Ecto neural progenitor cell (in vitro differentiated cells): ENCODE data around the gene KIAA0513.

Experiments used
- DNase-seq: peaks from one replicate; pipeline ENCODE4 v3.0.0-alpha.2; 2018; ENCODE audit warnings: low spot score

The KIAA0513 gene

DNA sequence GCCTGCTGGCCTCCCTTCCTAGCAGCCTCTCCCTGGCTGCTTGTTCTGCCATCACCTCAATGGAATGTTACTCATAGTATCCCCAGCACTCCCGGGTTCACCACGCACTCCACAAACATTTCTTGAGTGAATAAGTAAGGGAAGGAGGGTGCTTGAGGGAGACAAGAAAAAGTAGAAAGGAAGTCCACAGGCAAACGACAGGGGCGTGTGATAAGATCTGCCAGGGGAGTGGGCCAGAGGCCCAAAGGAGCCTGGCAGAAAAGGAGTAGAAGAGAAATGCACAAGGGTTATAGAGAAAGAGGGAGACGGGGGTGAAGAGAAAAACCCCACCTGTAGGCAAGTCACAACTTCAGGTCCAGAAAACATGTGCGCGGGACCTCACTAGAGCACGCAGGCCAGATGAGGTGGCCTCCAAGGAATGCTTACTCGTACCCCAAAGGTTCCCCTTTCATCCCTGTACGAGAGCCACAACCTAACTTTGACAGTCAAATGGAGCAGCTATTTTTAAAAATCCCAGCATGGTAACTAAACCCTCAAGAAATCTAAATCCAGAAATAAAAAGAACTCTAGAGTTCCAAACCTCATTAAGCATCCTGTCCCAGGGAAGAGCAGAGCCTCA is 22.9 kb upstream of the KIAA0513 start:
- DNase-seq: no peak

DNA sequence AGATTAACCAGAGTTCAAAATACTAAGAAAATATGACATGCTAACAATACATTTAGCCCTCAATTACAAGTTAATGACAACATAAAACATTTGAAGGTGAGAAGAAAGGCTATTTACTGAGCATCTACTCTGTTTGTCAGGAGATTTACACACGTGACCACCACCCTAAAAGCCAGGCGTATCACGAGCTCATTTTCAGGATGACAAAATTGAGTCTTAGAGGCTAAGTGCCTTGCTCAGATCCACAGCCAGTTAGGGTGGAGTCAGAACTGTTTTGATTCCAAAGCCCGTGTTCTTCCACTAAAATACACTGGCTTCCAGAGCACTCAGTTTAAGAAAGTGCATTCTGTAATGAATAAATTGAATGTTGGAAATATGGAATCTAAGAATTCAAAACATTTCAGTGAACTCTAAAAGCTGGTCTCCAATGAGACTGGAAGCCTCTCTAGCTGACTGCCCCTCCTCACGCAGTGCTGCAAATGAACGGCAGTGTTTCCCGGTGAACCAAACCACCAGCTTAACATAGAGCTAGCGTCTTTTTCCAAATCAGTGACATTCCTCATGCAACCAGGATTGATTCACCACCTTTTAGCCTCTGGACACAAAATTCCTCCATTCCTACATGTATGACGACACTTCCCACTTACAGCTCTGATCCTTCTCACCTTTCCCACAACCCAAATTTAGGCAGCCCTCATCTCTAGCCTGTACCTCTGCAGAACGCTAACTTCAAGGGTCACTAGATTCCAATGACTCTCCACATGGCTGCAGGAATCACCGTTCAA is 22.1 kb upstream of the KIAA0513 start:
- DNase-seq: no peak

- no peak for DNase-seq
These were observed 21.0 kb upstream of the KIAA0513 start for GRCh38 chr16:85006639-85007038.

- DNase-seq: no peak
These were observed 19.9 kb upstream of the KIAA0513 start for GRCh38 chr16:85007496-85008214.

GRCh38 chr16:85008271-85008670 is 19.3 kb upstream of the KIAA0513 start:
- DNase-seq: no peak

DNA sequence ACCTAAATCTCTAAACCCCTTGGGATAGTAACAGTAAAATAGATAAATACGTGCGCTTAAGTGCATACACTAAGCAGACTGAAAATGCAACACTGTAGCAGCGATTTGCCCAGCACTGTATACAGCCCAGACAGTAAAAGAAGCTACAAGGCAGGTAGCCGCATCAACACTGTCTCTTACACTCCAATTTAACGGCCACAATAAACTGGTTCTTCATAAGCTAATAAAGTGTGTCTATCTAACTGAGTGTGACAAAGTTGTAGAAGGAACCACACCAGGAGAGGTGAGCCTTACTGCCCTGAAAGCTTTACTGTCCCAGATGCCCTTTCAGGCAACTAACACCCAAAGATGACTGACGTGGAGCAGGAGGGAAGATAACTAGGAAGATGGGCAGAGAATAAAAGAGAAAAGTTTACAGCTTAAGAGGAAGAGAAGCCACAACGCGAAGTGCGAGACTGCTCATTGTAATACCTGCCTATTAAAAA is 17.1 kb upstream of the KIAA0513 start:
- DNase-seq: no peak

DNA sequence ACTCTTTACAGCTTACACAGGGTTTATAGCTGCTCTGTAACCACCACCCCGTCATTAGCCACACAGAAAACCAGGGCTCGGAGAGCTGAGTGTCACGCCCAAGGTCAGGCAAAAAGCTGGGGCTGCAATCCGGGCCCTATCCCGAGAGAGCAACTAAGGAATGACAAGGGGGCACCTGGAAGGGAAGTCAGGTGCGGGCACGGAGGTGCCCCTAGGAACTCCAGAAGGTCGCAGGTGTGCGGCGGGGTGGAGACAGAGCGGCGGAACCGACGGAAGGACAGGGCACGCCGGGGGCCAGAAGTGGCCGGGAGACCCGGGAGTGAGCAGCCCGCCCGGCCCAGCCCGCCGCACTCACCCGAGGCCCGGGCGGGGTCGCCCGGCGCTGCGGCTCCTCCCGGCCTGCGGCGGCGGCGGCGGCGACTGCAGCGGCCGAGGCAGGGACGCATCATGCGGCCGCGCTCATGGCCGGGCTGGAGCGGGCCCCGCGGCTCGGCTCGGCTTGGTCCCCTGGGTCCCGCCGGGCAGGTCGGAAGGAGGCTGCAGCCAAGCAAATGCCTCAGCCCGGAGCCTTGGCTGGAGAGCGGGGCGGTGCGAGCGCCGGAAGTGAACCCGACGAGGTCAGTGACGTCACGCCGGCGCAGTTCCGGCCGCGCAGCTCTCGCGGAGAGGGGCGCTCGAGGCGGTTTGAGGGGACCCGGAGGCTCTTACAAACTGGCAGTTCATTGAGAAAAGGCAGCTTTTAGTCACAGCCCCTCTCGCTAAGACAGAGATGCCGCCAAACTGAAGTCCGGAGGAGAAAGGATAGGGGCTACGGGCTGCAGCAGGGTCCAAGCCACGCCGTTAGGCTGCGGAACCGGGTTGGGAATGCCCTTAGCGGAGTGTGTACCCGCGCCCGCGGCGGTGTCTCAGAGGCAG is 16.4 kb upstream of the KIAA0513 start, which contains the start of gene ZDHHC7:
TSS of gene ZDHHC7 (minus strand) at position 605 of the 915 bp plus-strand sequence. CDS start 20,917 bp downstream, outside the sequence.
- DNase-seq: peak; percentile 92

- DNase-seq: no peak
These were observed 15.7 kb upstream of the KIAA0513 start for GRCh38 chr16:85011846-85012284.

GRCh38 chr16:85014311-85014710 is 13.3 kb upstream of the KIAA0513 start:
- no peak for DNase-seq

DNA sequence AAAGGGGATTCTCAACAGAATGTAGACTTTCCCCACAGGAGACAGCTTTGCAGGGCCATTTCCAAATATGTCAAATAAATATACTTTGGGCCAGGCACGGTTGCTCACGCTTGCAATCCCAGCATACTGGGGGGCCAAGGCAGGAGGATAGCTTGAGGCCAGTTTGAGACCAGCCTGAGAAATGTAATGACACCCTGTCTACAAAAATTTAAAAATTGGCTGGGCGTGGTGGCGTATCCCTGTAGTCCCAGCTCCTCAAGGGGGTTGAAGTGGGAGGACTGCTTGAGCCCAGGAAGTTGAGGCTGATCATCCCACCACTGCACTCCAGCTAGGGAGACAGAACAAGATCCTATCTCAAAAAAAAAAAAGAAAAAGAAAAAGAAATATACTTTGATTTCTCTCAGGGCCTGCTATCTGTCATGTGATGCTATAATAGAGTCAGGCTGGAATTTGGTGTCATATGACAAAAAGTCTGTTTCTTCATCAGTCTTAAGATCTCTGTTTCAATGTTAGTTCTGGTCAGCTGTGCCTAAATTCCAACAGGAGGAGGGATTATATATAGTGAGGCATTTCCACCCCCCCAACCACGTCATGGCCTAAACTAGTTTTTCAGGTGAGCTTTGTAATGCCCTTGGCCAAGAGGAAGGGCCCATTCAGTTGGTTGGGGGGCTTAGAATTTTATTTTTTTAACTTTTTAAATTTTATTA is 12.0 kb upstream of the KIAA0513 start:
- no peak for DNase-seq

- no peak for DNase-seq
These were observed 10.4 kb upstream of the KIAA0513 start for GRCh38 chr16:85017151-85017550.

DNA sequence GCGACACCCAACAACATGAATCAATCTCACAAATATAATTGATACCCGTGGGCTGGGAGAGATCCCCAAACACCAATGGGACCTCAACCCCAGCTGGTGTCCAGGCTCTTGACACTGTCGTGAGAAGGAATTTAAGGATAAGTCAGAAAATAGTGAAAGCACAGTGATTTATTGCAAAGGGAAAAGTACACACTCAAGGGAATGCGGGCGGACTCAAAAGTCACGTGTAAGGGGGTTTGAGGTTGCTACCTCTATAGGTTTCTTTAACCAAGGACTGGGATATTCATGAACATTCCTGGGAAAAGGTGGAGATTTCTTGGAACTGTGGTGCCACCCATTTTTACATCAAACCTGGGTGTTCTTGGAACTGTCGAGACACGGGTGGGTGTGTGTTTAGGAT is 10.0 kb upstream of the KIAA0513 start:
- no peak for DNase-seq

- DNase-seq: no peak
These were observed 8.9 kb upstream of the KIAA0513 start for GRCh38 chr16:85018529-85019236.

GRCh38 chr16:85019659-85020245 is 7.8 kb upstream of the KIAA0513 start:
- DNase-seq: no peak

DNA sequence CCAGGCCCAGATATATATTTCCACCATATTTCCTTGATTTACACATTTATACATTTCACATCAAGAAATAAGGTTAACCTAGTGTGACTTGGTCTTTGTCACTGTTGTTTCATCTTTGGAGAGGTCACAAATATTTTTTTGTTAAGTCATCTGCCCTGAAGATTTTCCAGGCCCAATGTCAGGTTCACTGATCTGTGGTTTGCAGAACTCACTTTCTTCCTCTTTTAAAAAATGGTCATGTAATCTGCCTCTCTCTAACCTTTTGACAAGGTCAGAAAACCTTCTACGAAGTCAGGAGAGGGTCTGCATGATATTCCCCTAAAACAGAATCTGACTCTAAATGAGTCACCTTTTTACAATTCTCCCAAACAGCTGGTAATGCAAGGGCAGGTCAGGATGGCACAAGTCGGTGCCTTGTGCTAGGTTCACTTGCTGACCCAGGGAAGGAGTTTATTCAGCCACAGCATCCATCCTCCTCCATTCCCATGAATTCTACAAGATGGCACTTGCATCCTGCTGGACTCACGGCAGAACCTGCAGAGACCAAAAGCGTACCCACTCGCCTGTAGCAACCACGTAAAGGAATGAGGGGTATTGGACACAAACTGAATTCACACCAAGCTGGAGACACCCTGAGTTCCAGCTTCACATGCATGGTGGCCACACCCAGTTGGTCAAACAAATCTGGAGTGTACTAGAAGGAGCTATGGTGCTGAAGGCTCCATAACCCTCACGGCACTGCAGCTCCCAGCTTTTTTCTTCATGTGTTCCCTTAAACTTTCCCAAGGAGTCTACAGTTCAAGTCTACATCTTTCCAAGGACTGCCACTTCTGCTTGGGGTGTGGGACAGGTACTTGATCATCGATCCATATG is 1.6 kb upstream of the KIAA0513 start:
- DNase-seq: no peak

DNA sequence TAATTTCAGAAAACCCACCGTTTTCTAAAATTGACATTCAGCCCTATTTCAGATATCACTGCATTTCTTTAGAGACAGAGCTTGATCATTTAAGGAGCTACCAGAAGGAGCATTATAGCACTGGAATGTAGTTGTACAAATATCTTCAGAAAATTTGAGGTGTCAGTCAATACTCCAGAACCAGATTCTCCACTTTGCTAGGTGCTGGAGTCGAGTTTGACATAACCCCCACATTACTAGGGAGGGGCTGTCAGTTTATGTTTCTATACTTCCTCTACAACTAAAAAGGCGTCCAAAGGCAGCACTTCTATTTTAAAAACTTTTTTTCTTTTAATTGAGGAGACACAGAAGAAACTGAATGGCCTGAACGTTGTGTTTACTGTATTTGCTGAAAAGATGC is 892 bp upstream of the KIAA0513 start:
- no peak for DNase-seq

DNA sequence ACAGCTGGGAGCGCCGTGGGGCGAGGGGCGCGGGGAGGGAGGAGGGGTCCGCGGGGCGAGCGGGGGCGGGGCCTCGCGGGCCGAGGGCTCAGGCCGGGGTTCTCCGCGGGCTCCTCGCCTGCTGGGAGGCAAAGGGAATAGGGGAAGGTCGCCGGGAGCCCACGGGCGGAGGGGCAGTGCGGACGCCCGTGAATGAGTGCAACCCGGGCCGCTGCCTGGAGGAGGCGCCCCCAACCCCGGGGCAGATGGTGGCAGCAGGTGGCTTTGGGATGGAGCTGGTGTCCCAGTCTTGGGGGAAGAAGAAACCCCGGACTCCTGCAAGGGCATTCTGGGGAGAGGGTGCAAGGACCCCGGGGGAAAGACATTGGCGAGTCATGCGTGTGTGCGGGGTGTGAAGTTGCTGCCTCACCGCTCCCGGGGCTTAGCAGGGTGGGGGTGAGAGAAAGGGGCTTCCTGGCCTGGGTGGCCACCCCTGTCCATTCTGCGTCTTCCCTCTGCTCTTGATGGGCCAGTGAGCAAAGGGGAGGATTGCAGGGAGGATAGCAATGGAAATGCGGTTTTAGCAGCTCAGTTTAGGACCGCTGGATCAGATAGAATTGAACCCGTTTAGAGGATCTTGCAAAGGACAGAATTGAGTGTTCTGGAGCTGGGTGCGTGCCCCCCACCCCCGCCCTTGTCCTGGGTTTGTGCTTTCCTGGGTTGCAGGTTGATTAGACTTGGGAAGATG is 526 bp downstream of the KIAA0513 start:
- no peak for DNase-seq

GRCh38 chr16:85028685-85029407 is 1.3 kb downstream of the KIAA0513 start:
- no peak for DNase-seq
